HUES6 (cell line): Measurements from ENCODE around the gene GTF2IRD1.
"Not testable (repeated sequence)": the region's sequence is repeated elsewhere in the genome, so short reads cannot be mapped to it uniquely, and the experiment has no call there.

Source experiments
- H3K27ac ChIP-seq: 2 replicates; pipeline ENCODE4 v1.7.0; 2013; ENCODE audit warnings: low read depth, mild to moderate bottlenecking, low read length, inconsistent platforms
- H3K27me3 ChIP-seq: 2 replicates; pipeline ENCODE4 v1.6.1; 2013; ENCODE audit warnings: low read length; ENCODE audit not compliant: control insufficient read depth, insufficient read depth
- H3K36me3 ChIP-seq: 2 replicates; pipeline ENCODE4 v1.6.1; 2013; ENCODE audit warnings: low read length; ENCODE audit not compliant: control insufficient read depth, insufficient read depth
- H3K4me1 ChIP-seq: 2 replicates; pipeline ENCODE4 v1.6.1; 2013; ENCODE audit warnings: low read length; ENCODE audit not compliant: control insufficient read depth, insufficient read depth
- H3K4me3 ChIP-seq: 2 replicates; pipeline ENCODE4 v1.5.1; 2013; ENCODE audit warnings: low read depth, low read length
- H3K9ac ChIP-seq: one replicate; pipeline ENCODE4 v1.6.1; 2013; ENCODE audit warnings: mild to moderate bottlenecking, low read length
- H3K9me3 ChIP-seq: 2 replicates; pipeline ENCODE4 v1.6.1; 2013; ENCODE audit warnings: low read depth, low read length; ENCODE audit not compliant: control insufficient read depth, insufficient read depth

The GTF2IRD1 gene, protein sequence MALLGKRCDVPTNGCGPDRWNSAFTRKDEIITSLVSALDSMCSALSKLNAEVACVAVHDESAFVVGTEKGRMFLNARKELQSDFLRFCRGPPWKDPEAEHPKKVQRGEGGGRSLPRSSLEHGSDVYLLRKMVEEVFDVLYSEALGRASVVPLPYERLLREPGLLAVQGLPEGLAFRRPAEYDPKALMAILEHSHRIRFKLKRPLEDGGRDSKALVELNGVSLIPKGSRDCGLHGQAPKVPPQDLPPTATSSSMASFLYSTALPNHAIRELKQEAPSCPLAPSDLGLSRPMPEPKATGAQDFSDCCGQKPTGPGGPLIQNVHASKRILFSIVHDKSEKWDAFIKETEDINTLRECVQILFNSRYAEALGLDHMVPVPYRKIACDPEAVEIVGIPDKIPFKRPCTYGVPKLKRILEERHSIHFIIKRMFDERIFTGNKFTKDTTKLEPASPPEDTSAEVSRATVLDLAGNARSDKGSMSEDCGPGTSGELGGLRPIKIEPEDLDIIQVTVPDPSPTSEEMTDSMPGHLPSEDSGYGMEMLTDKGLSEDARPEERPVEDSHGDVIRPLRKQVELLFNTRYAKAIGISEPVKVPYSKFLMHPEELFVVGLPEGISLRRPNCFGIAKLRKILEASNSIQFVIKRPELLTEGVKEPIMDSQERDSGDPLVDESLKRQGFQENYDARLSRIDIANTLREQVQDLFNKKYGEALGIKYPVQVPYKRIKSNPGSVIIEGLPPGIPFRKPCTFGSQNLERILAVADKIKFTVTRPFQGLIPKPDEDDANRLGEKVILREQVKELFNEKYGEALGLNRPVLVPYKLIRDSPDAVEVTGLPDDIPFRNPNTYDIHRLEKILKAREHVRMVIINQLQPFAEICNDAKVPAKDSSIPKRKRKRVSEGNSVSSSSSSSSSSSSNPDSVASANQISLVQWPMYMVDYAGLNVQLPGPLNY

DNA sequence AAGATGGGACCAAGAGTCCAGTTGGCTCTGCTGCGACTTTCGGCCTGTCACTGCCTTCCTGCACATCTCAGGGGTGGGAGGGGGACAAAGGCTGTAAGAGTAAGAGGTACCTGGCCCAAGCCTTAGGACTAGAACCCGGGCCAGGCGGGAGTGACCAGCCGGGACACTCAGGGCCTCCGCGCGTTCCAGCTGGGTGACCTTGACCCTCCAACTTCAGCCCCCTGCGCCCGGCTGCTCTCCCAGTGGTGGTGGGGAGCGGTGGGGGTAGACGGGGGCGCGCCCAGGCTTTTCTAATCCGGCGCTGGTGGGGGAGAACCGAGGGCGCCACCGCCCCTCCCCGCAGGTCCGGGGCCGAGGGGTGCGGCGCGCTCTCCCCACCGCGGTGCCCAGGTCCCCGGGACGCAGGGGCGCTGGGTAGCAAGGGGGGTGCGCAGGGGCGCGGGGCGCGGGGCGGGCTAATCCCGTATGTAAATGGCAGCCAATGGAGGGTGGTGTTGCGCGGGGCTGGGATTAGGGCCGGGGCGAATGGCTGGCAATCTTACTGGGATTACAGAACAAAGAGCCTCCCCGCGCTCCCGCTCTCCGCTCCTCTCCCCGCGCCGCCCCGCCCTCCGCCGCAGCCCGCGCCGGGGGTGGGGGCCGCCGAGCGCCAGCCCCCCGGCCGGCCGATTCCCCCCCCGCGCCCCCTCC, at the start of gene GTF2IRD1:
TSS of gene GTF2IRD1 (plus strand) at position 585 of the 690 bp plus-strand sequence. CDS start 54,175 bp downstream, outside the sequence.
- Histone ChIP-seq H3K27ac (peak within 1 kb of the TSS; percentile 81), H3K9ac (peak within 1 kb of the TSS; percentile 67), H3K9me3 (no peaks in the 10 kb centered on the region)

DNA sequence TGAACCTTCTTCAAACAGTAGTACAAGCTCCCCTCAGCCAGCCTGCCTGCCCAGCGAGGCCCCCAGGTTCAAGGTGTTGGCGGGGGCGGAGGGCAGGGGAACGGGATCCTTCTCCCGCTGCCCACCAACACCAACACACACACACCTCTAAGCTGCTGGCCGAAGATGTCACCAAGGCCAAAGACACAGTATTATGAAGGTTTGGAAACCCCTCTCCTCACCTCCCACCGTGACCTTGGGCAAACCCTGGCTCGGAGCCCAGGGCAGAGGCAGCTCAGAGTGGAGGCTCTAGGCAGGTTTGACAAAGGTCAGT, 49.4 kb upstream of the GTF2IRD1 start:
- no peaks in the 10 kb centered on the region for H3K9me3 ChIP-seq
- 0 out of 2 replicates have a peak, but pooled peaks cover 3% of the 10 kb centered on the region for H3K4me1 ChIP-seq
- no peaks in the 10 kb centered on the region for H3K27me3 ChIP-seq
- no peak overlapping the region for H3K4me3 ChIP-seq
- H3K36me3 ChIP-seq: peaks cover 30% of the 10 kb centered on the region
- no peak overlapping the region for H3K27ac ChIP-seq
- H3K9ac ChIP-seq: no peak overlapping the region

More for the DNA sequence above, at the start of gene GTF2IRD1:
- Histone ChIP-seq H3K4me1 (peaks cover 20% of the 10 kb centered on the region; the same call in 1 of the 2 replicates), H3K4me3 (peak within 1 kb of the TSS; percentile 63), H3K27me3 (no peaks in the 10 kb centered on the region), H3K36me3 (no peaks in the 10 kb centered on the region)

DNA sequence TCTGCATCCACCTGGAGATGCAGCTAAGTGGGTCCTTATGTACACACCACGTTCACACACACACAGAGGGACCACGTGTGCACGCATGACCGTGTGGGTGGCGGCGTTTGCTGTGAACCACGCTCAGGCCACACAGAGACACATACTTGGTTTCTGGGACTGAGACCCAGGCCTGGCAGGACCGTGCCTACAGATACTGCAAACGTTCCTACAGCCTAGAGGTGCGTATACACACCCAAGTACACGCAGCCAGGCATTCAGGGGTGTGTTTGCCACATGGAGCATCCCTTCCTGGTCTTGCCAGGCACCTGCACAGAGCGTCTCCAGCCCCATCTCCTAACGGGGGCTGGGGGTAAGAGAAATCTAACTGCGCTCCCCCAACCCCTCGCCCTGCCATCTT, 49.0 kb upstream of the GTF2IRD1 start:
- Histone ChIP-seq H3K36me3 (peaks cover 30% of the 10 kb centered on the region), H3K9me3 (no peaks in the 10 kb centered on the region), H3K27me3 (no peaks in the 10 kb centered on the region), H3K4me3 (no peak overlapping the region), H3K9ac (no peak overlapping the region), H3K27ac (no peak overlapping the region), H3K4me1 (0 out of 2 replicates have a peak, but pooled peaks cover 3% of the 10 kb centered on the region)

DNA sequence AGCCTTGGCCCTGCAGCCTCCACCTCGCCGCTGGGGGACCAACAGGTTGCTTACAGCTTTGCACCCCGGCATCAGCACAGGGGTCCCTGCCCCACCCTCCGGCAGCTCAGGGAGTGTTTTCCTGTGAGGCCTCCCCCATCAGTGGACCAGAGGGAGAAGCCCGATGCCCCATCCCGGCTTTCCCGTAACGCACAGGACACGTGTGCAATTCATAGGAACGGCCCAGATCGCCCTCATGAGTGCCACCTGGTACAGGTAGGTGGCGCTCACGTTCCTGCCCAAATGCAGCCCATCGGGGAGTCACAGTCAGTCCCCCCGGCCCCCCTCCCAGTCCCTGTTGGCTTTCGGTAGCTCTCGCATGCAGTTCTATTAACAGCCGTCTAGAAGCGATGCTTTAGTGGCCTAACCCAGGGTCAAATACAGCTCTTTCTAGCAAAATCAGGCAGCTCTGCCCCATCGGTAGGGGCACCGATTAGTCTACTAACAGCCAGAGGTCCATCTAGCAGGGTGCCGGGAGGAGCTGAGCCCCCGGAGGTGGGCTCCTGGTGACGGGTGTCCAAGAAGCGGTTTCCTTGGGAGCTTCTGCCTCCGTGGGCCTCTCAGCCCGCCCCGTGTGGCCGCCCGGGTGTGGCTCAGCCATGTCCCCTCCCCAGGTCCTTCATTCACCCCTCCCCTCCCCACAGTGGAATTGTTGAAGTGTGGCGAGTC, 48.4 kb upstream of the GTF2IRD1 start:
- no peak overlapping the region for H3K9ac ChIP-seq
- 0 out of 2 replicates have a peak, but pooled peaks cover 3% of the 10 kb centered on the region for H3K4me1 ChIP-seq
- H3K27me3 ChIP-seq: no peaks in the 10 kb centered on the region
- no peak overlapping the region for H3K27ac ChIP-seq
- peaks cover 27% of the 10 kb centered on the region for H3K36me3 ChIP-seq
- no peaks in the 10 kb centered on the region for H3K9me3 ChIP-seq
- no peak overlapping the region for H3K4me3 ChIP-seq

DNA sequence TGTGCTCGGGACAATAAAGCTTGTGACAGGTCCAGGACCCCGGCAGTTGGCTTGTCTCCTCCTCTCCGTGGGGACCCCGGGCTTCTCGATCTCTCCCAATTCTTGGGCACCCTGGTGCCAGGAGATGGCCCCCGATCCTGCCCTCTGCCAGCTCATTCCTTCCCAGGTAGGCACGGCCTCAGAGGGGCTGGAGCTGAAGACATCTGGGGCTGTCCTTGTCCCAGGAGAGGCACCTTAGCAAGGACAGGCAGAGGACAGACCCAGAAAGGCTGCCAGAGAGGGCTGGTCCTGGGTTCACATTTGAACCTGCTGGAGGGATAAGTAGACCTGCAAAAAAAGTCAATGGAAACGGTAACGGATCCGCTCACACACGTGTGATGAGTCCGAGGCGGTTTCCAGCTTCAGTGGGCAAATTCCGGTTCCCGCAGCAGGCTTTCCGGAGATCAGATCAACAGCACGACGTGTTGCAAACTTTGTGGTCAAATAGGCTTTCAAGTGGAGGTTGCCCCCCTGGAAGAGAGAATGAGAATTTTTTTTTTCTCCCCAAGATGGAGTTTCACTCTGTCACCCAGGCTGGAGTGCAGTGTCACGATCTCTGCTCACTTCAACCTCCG, 47.7 kb upstream of the GTF2IRD1 start:
- no peak overlapping the region for H3K4me3 ChIP-seq
- 0 out of 2 replicates have a peak, but pooled peaks cover 3% of the 10 kb centered on the region for H3K4me1 ChIP-seq
- H3K9me3 ChIP-seq: no peaks in the 10 kb centered on the region
- H3K27me3 ChIP-seq: no peaks in the 10 kb centered on the region
- H3K9ac ChIP-seq: no peak overlapping the region
- no peak overlapping the region for H3K27ac ChIP-seq
- H3K36me3 ChIP-seq: peaks cover 21% of the 10 kb centered on the region

DNA sequence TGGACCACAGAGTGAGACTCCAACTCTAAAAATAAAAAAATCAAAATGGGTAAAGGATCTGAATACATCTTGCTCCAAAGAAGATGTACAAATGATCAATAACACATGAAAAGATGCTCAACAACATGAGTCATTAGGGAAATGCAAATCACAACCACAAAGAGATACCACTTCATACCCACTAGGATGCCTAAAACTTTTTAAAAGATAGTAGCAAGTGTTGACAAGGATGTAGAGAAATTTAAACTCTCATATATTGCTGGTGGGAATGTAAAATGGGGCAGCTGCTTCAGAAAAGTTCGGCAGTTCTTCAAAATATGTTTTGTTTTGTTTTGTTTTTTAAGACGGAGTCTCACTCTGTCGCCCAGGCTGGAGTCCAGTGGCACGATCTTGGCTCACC, 45.7 kb upstream of the GTF2IRD1 start:
- no peaks in the 10 kb centered on the region for H3K27me3 ChIP-seq
- H3K36me3 ChIP-seq: peaks cover 13% of the 10 kb centered on the region
- H3K9ac ChIP-seq: no peak overlapping the region
- 0 out of 2 replicates have a peak, but pooled peaks cover 3% of the 10 kb centered on the region for H3K4me1 ChIP-seq
- H3K27ac ChIP-seq: no peak overlapping the region
- no peak overlapping the region for H3K4me3 ChIP-seq
- no peaks in the 10 kb centered on the region for H3K9me3 ChIP-seq

DNA sequence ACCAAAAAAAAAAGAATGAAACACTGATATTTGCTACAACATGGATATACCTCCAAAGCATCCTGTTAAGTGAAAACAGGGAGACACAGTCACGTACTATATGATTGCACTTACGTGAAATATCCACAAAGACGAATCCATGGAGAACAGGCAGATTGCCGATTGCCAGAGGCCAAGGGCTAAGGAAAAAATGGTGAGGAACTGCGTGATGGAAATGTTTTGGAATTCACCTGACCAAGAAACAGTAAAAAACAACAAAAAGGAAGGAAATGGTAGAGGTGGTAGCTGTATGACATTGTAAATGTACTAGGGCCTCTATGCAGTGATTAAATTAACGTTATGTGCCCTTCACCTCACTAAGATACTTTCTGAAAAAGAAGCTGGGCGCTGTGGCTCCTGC, 44.1 kb upstream of the GTF2IRD1 start:
- Histone ChIP-seq H3K27ac (no peak overlapping the region), H3K4me1 (0 out of 2 replicates have a peak, but pooled peaks cover 3% of the 10 kb centered on the region), H3K9me3 (no peaks in the 10 kb centered on the region), H3K36me3 (peaks cover 4% of the 10 kb centered on the region), H3K4me3 (no peak overlapping the region), H3K9ac (no peak overlapping the region), H3K27me3 (no peaks in the 10 kb centered on the region)

DNA sequence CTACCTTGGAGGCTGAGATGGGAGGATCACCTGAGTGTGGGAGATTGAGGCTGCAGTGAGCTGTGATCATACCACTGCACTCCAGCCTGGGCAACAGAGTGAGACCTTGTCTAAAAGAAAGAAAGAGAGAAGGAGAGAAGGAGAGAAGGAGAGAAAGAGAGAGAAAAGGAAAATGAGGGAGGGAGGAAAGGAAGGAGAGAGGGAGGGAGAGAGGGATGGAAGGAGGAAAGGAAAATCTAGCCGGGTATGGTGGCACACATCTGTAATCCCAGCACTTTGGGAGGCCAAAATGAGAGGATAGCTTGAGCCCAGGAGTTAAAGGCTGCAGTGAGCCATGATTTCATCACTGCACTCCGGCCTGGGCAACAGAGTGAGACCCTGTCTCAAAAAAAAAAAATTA, 42.9 kb upstream of the GTF2IRD1 start:
- H3K4me3 ChIP-seq: no peak overlapping the region
- no peaks in the 10 kb centered on the region for H3K9me3 ChIP-seq
- no peaks in the 10 kb centered on the region for H3K27me3 ChIP-seq
- H3K27ac ChIP-seq: no peak overlapping the region
- H3K4me1 ChIP-seq: no peaks in the 10 kb centered on the region
- H3K36me3 ChIP-seq: no peaks in the 10 kb centered on the region
- H3K9ac ChIP-seq: no peak overlapping the region

DNA sequence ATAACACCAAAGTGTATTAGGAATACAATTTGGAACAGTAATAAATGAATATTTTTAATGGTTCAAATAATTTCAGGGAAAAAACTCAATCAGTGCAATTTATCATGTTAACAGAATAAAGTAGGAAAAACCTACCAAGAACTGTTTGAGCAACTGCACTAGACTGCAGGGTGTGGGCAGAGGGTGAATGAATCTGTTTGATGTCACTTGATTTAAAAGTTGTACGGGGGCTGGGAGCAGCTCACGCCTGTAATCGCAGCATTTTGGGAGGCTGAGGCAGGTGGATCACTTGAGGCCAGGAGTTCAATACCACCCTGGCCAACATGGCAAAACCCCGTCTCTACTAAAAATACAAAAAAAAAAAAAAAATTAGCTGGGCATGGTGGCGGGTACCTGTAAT, 42.1 kb upstream of the GTF2IRD1 start:
- H3K27me3 ChIP-seq, H3K9me3 ChIP-seq, H3K4me3 ChIP-seq, H3K36me3 ChIP-seq, H3K9ac ChIP-seq, H3K4me1 ChIP-seq, H3K27ac ChIP-seq: not testable (repeated sequence)

DNA sequence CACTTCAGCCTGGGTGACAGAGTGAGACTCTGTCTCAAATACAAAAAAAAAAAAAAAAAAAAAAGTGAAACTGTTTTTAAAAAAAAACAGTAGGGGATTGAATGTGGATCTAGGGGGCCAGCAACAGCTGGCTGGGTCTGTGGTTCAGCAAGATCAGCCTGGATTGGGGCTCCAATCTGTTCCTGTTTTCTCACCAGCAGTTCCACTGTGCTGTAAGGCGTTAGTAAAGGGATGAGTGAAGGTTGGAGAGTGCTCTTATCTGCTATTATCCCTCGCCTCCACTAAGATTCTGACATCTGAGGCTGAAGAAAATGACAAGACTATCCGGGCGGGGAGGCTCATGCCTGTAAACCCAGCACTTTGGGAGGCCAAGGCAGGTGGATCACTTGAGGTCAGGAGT, 41.6 kb upstream of the GTF2IRD1 start:
- no peaks in the 10 kb centered on the region for H3K27me3 ChIP-seq
- H3K9ac ChIP-seq: no peak overlapping the region
- H3K9me3 ChIP-seq: no peaks in the 10 kb centered on the region

More for the DNA sequence above, 41.6 kb upstream of the GTF2IRD1 start:
- no peaks in the 10 kb centered on the region for H3K4me1 ChIP-seq
- no peaks in the 10 kb centered on the region for H3K36me3 ChIP-seq
- H3K27ac ChIP-seq: no peak overlapping the region
- H3K4me3 ChIP-seq: no peak overlapping the region
